ENCODE data around the gene PIK3R5. TPM values are rescaled to one million over a fixed set of nuclear protein-coding genes. Genes with fewer than 3 reads are reported as not detected.

Gene PIK3R5
- total RNA-seq, 2 experiments from 2014 or later: 0.76 to 1.5 TPM

GRCh38 chr17:8893621-8894201 is 71.8 kb downstream of the PIK3R5 start:
- Histone ChIP-seq H3K9me3 (ENCODE audit: low read length) (no peaks in the 10 kb centered on the region), H2AFZ (ENCODE audit: low read length) (no peak overlapping the region), H3K79me2 (ENCODE audit: insufficient read depth, low read depth, low read length) (no peaks in the 10 kb centered on the region), H3K4me2 (ENCODE audit: low read length) (no peak overlapping the region), H3K9me2 (ENCODE audit: insufficient read depth, low read length) (no peaks in the 10 kb centered on the region), H3K4me3 (ENCODE audit: low read depth, low read length, poor library complexity, severe bottlenecking) (no peak overlapping the region), H3K36me3 (ENCODE audit: insufficient read depth, low read length) (no peaks in the 10 kb centered on the region), H3K4me1 (ENCODE audit: insufficient read depth, low read length, poor library complexity, severe bottlenecking) (peaks cover 11% of the 10 kb centered on the region), H3K27ac (ENCODE audit: low read depth, low read length, poor library complexity, severe bottlenecking) (no peak overlapping the region), H4K20me1 (ENCODE audit: insufficient read depth, low read length) (no peaks in the 10 kb centered on the region)
- BruUV-seq (replicated peaks): no TSS peak
- TF ChIP-seq CTCF (conservative IDR thresholded peaks at IDR 0.05; ENCODE audit: low read length): no peak
- TF ChIP-seq EZH2phosphoT487 (IDR thresholded peaks at IDR 0.05; ENCODE audit: borderline replicate concordance, low read depth, low read length): no peak
- intact Hi-C loops (cut with micrococcal nuclease; ENCODE audit: unreplicated experiment): loop anchor here (2.0 kb wide), 1 partner anchor 147 kb away; no protein-coding TSS in a partner anchor
- ChIA-PET POLR2A (no interaction called here), CTCF (ENCODE audit: unreplicated experiment) (no interaction called here)
- DNase-seq (ENCODE audit: low spot score): no peak

- no peak overlapping the region for H2AFZ ChIP-seq (ENCODE audit: low read length)
- ChIA-PET POLR2A (no interaction called here), CTCF (ENCODE audit: unreplicated experiment) (interaction anchor here (0.6 kb wide), 1 partner anchor 103 kb away, joined by 4 read pairs; no protein-coding TSS in a partner anchor)
- H3K4me1 ChIP-seq (ENCODE audit: insufficient read depth, low read length, poor library complexity, severe bottlenecking): peaks cover 4% of the 10 kb centered on the region
- BruUV-seq (replicated peaks): no TSS peak
- no peak overlapping the region for H3K4me2 ChIP-seq (ENCODE audit: low read length)
- H3K9me2 ChIP-seq (ENCODE audit: insufficient read depth, low read length): no peaks in the 10 kb centered on the region
- H3K36me3 ChIP-seq (ENCODE audit: insufficient read depth, low read length): no peaks in the 10 kb centered on the region
- no peak for DNase-seq (ENCODE audit: low spot score)
- intact Hi-C loops (cut with micrococcal nuclease; ENCODE audit: unreplicated experiment): no loop called here
- H4K20me1 ChIP-seq (ENCODE audit: insufficient read depth, low read length): no peaks in the 10 kb centered on the region
- H3K9me3 ChIP-seq (ENCODE audit: low read length): no peaks in the 10 kb centered on the region
- no peaks in the 10 kb centered on the region for H3K79me2 ChIP-seq (ENCODE audit: insufficient read depth, low read depth, low read length)
- no peak overlapping the region for H3K4me3 ChIP-seq (ENCODE audit: low read depth, low read length, poor library complexity, severe bottlenecking)
- TF ChIP-seq CTCF (conservative IDR thresholded peaks at IDR 0.05; ENCODE audit: low read length): no peak
- TF ChIP-seq EZH2phosphoT487 (IDR thresholded peaks at IDR 0.05; ENCODE audit: borderline replicate concordance, low read depth, low read length): no peak
- no peak overlapping the region for H3K27ac ChIP-seq (ENCODE audit: low read depth, low read length, poor library complexity, severe bottlenecking)
Observed at GRCh38 chr17:8893059-8893458, 72.4 kb downstream of the PIK3R5 start.

- no peaks in the 10 kb centered on the region for H3K4me1 ChIP-seq (ENCODE audit: insufficient read depth, low read length, poor library complexity, severe bottlenecking)
- no peak for TF ChIP-seq EZH2phosphoT487 (IDR thresholded peaks at IDR 0.05; ENCODE audit: borderline replicate concordance, low read depth, low read length)
- no peak for TF ChIP-seq CTCF (conservative IDR thresholded peaks at IDR 0.05; ENCODE audit: low read length)
- H3K79me2 ChIP-seq (ENCODE audit: insufficient read depth, low read depth, low read length): no peaks in the 10 kb centered on the region
- no peaks in the 10 kb centered on the region for H3K36me3 ChIP-seq (ENCODE audit: insufficient read depth, low read length)
- no peak overlapping the region for H3K4me2 ChIP-seq (ENCODE audit: low read length)
- no peaks in the 10 kb centered on the region for H4K20me1 ChIP-seq (ENCODE audit: insufficient read depth, low read length)
- POLR2A ChIA-PET: no interaction called here
- CTCF ChIA-PET (ENCODE audit: unreplicated experiment): interaction anchor here (0.6 kb wide), 1 partner anchor 104 kb away, joined by 4 read pairs; no protein-coding TSS in a partner anchor
- no peak for DNase-seq (ENCODE audit: low spot score)
- intact Hi-C loops (cut with micrococcal nuclease; ENCODE audit: unreplicated experiment): no loop called here
- no TSS peak for BruUV-seq (replicated peaks)
- no peak overlapping the region for H3K4me3 ChIP-seq (ENCODE audit: low read depth, low read length, poor library complexity, severe bottlenecking)
- H2AFZ ChIP-seq (ENCODE audit: low read length): no peak overlapping the region
- H3K9me2 ChIP-seq (ENCODE audit: insufficient read depth, low read length): no peaks in the 10 kb centered on the region
- H3K9me3 ChIP-seq (ENCODE audit: low read length): no peaks in the 10 kb centered on the region
- no peak overlapping the region for H3K27ac ChIP-seq (ENCODE audit: low read depth, low read length, poor library complexity, severe bottlenecking)
Observed at GRCh38 chr17:8892338-8892690, 73.2 kb downstream of the PIK3R5 start.

Data from OCI-LY7 (cell line).